HUDEP-2 (cell line): ENCODE results near the gene TTC33.

Source experiments
- DNase-seq, 76 experiments: peaks; one replicate each; lab custom pipeline; 2025; ENCODE audit not compliant: unreplicated experiment in 76 of 76; lab: John Stamatoyannopoulos, UW

Gene TTC33

DNA sequence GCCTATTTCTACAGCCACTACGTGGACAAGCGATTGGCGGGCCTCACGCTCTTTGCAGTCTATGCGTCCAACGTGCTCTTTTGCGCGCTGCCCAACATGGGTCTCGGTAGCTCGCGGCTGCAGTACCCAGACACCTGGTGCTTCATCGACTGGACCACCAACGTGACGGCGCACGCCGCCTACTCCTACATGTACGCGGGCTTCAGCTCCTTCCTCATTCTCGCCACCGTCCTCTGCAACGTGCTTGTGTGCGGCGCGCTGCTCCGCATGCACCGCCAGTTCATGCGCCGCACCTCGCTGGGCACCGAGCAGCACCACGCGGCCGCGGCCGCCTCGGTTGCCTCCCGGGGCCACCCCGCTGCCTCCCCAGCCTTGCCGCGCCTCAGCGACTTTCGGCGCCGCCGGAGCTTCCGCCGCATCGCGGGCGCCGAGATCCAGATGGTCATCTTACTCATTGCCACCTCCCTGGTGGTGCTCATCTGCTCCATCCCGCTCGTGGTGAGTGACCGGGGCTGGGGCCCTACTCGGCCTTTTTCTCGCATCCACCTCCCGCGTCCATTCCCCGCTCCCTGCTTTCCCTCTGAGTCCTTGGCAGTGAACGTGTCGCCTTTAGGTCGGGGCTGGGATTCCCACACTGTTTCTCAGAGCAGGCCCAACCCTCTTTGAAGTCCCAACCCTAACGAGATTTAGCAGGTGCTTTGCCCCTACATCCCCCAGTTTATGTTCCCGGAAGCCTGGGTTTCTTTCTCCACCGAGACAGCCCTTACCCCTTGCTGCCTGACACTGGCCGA is 74.2 kb downstream of the TTC33 start:
- DNase-seq = no peak

DNA sequence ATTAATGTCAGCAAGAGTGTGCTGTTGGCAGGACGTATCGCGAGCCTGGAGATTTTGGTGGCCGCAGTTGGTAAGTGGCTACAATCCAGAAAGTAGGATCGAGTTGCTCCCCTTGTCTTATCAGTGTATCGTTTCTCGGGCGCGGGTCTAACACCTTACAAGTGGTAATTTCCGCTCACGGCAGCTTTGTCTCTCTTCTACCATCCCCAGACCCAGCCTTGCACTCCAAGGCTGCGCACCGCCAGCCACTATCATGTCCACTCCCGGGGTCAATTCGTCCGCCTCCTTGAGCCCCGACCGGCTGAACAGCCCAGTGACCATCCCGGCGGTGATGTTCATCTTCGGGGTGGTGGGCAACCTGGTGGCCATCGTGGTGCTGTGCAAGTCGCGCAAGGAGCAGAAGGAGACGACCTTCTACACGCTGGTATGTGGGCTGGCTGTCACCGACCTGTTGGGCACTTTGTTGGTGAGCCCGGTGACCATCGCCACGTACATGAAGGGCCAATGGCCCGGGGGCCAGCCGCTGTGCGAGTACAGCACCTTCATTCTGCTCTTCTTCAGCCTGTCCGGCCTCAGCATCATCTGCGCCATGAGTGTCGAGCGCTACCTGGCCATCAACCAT is 74.9 kb downstream of the TTC33 start:
- DNase-seq = no peak

DNA sequence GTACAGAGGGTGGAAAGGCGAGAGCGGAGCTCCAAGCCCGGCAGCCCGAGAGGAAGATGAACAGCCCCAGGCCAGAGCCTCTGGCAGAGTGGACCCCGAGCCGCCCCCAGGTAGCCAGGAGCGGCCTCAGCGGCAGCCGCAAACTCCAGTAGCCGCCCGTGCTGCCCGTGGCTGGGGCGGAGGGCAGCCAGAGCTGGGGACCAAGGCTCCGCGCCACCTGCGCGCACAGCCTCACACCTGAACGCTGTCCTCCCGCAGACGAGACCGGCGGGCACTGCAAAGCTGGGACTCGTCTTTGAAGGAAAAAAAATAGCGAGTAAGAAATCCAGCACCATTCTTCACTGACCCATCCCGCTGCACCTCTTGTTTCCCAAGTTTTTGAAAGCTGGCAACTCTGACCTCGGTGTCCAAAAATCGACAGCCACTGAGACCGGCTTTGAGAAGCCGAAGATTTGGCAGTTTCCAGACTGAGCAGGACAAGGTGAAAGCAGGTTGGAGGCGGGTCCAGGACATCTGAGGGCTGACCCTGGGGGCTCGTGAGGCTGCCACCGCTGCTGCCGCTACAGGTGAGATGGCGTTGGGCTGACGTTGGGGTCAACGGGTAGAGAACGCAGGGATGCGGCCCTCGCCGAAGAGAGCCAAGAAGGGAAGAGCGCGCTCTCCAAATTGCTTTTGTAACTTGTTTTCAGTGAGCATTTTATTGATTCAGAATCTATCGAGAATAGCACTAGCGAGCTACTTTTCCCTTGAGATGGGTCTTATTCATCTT is 75.7 kb downstream of the TTC33 start, which contains the start of gene PTGER4:
TSS of gene PTGER4 (plus strand) at position 3 of the 769 bp plus-strand sequence. CDS start 1,079 bp downstream, outside the sequence.
- no peak for DNase-seq

DNA sequence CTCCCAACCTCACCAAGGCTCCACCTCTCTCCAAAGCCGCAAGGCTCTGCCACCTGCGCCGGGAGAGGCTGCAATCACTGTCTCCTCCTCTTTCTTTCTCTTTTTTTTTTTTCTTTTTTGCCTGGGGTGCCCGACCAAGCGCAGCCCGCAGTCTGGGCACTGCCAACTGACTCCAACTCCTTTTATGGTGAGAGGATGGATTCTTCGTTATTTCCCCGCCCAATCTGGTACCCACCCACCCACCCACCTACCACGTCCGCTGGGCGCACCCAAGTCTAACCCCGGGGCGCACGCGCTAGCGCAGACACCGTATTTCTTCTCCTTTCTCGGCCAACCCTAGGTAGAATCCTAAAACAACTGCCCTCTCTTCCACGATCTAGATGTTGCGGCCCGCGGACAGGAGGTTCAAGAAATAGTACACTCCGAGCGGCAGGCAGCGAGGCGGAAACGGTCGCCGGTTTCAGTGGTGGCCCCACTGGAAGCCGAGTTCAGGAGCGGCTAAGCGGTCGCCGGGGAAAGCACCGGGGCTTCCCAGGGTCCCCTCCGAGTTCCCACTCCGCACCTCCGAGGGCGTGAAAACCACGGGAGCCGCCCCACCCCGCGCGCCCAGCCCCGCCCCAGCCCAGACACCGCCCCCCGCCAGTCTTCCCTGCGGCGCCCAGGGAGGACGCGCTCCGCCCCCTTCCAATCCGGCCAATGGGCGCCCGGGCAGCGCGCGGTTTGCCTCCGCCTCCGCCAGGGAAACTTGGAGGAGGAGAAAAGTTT is 76.4 kb downstream of the TTC33 start:
- DNase-seq = peak in 66 of 76 experiments; percentile 6 to 73 (median 48)

DNA sequence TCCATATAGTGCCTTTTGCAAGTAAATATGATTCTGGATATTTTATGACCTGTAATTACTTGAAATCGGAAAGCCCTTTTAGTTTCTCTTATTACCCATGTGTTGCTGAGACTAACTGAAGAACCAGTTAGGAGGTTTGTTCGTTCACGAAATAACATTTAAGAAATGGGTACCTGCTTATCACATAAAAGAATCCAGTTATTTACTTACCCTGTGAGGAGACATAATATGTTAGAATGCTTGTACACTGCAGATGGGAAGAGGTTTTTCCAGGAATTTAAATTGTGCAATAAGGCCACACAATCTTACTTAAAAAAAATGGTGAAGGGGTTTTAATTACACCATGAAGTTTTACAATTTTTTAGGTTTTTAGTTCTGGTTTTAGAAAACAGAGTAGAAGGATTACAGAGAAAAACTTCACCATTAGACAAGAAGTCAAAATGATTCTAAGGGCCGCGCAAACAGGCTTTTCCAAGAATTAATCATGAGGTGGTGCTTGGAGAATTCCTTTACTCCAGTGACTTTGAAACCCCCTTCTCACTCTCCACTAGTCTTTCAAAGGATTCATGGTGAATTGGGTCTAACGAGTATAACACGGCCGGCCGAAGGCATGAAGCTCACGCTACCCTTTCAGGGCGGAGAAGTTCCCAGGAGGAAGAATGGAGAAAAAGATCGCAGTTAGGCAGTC is 77.2 kb downstream of the TTC33 start:
- no peak for DNase-seq

DNA sequence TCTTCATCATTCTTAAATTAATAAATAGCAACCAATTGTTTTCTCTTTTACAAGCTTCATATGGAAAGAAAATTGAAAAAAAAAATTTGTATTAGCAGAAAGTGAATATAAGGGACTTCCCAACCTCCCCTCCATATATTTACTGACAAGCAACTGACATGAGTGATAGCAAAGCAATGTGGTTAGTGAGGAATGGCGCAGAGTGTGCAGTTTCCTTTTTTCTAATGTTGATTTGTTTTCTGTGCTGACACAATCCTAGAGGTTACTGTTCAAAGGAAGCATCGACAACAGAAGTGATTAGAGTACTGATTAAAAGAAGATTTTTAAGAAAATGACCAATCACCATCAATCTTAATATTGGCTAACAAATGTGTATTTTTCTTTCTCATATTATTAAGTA is 77.7 kb downstream of the TTC33 start:
- DNase-seq = no peak

DNA sequence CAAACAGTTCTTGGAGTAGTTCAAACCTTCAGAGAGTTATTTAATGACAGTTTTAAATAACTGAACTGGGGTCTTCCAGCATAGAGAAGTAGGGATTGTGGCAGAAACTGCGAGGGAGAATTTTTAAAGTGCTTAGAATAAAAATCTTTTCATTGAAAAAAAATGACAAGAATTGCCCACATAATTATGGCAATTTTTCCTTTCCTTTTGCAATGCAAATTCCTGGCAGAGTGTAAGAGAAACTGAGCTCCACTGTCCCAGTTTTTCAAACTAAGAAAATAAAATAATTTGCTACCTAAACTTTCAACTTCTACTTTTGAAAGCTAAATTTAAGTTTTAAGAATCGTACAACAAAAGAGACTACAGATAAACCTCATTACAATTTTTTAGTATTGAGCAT is 78.3 kb downstream of the TTC33 start:
- no peak for DNase-seq

DNA sequence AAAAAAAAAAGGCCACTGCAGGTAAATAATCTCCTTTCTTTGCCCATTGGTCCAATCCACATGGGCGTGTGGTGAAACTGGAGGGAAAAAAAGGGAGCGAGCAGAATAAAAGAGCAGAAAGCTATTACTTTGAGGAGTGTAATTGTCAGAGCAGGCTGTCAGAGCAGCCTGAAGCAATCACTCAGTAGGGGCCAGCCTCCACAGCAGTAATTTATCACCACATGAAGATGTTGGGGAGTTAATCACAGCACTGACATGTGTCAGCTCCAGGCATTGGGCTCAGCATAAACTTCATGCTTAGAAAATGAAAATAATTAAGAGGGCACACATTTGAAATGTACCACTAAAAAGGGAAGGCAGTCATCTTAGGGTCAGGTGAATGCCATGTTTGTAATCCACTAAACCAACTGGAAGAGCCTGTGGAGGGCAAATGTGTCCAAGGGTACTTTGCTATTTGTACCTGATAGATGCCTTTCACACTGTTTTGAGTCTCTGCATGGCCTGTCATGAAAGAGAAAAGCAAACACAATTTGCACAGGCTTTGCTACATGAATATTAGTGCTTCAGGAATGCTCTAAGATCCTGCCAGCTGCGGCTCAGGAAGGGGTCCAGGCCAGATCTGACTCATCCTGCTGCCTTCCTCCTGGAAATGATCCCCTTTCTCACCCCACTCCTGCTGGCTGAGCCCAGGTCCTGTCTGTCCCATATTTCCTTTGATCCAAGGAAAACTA is 79.0 kb downstream of the TTC33 start:
- DNase-seq = no peak

DNA sequence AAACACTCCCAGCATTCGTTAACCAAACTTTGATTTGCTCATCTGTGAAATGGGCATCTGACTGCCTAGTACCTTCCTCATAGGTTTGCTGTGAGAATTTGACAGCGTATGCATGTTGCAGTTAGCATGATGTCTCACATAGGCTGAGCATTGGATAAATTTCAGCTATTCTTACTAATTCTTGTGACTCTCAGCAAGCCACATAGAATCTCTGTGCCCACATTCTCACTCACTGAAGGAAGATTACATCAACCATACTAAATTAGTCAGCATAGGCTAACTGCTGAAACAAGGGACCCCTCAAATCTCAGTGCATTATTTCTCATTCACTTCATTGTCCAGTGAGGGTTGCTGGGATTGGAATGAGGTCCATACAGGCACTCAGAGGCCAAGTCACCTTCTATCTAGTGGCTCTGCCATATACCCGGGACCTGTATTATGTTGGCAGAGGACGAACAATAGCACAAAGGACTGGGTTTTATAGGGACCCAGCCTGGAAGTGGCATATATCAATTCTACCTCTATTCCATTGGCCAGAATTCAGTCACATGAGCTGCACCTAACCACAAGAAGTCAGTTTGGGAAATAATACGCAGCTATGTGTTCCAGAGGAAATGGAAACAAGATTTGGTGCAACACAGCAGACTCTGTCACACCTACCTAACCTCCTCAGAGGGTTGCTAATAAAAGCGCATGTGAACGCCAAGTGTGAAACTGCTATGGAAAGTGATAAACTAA is 80.2 kb downstream of the TTC33 start:
- DNase-seq = no peak

DNA sequence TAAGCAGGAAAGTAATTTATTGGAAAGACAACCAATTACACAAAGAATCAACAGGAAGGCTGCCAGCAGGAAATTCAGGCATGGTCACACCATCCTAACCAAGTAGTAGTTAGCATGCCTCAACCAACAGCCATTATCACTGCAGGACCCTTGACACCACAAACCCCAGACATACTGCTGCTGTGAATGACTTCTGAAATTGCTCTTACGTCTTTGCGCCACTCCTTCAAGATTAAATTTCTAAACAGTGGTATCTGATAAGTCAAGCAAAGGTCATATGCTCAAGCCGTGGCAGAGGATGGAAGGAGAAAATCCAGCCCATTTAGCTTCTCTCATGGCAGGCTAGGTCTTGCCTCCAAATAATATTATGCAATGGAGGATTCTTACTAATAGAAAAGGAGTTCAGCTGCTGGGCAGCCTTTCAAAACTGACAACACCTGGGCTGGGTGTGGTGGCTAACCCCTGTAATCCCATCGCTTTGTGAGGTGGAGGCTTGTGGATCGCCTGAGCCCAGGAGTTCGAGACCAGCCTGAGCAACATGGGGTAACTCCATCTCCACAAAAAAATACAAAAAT is 81.0 kb downstream of the TTC33 start:
- no peak for DNase-seq

DNA sequence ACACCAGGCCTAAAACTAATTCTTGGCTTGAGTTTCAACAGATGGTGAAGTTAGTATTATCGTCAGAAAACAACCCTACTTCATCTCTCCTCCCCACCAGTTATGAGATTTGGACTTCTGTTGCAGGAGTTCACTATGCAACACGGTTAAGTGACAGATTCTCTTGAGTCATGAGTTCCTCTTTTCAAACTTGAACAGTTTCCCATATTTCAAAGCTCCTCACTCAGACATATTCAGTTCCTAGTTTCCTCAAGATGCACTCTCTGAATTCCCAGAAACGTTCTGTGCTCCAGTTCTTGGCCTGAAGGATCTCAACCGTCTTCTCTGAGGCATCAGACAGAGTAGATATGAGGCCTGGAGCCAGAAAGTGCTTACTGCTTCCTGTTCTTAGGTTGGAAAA is 83.3 kb downstream of the TTC33 start:
- DNase-seq = no peak

DNA sequence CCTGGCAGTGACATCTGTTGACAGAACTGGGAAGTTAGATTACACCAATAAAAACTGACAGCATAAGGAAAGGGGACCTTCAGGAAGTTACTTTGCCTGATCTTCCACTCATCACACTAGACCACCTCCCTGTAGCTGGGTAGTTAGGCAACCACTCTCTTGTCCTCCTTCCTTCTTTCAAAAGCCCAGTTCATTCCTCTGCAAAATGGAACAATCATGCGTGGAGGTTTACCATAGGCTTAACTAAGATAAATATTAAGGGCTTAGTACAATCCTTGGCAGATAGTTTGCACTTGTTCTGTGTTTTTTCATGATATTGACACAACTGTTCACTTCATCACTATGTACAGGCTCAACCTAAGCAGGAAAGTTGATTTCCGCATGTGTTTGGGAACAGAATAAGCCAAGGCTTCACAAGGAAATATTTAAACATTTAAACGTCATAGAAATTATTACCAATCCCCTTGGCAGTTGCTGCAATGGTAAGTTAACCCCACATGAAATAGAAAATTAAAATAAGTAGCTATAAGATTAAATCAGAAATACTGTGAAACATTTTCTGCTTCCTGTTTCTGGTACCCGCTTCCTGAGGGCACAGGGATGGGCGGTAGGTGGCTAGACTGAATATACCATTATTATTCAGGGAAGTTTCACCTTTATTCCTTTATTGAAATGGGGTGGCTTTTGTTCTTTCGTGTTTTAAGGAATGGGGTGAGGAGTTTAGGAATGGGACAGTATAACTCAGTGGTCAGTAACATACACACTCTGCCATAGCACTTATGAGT is 86.0 kb downstream of the TTC33 start:
- DNase-seq = no peak

DNA sequence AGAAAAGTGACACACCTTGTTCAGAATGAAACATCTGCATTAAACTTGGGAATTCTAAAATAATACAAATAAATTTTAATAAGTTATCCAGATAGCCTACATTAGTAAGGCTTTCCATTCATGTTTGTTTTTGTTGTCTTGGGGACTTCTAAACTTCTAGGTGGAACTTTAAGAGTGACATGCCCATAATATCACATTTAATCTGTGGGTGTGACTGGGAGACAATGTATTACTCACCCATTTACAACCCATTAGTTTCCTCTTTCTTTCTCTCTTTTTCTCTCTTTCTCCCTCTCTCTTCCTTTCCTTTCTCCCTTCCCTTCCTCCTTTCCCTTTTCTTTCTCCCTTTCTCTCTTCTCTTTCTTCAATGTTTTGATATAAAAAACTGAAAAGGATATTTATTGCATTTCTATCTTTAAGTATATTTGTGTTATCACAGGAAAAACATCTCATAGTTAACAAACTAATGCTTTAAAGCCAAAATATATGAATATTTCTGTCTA is 88.5 kb downstream of the TTC33 start:
- DNase-seq = no peak

DNA sequence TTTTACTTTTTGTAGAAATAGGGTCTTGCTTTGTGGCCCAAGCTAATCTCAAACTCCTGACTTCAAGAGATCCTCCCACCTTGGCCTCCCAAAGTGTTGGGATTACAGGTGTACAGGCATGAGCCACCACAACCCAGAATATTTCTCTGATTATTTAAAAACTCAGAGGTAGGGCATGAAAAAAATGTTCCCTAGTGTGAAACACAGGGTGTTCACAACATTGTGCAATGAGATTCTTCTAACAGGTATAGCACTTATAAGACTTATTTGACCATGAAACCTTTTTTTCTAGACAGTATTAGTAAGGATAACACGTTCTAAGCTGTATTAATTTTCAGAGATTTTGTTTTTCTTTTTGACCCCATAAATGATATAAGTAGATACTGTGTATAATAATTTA is 89.1 kb downstream of the TTC33 start:
- no peak for DNase-seq

DNA sequence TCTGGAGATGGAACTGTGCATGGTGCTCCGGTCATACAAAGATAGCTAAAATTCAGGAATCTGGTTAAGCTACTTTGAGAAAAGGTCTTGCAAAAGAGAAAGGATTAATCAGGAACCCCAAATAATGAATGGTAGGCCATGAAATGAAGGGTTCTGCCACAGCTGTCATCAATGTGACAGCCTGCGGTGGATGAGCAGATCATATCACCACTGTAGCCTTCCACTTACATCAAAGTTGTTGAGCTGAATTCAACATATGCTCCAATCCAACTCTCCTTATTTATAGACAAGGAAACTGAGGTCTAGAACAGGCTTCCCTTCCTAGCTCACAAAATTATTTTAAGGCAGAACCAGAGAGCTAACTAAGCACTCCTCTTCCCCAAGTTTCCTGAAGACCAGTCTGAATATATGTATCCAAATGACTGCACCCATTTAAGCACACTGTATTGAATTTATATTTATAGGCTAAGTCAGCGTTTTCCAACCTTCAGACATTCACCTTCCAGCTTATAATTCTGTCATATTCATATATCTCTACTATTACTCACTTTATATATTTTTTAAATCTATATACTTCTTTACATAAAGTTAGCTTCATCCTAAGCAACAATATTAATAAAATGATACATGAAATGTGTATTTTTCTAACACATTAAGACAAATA is 90.0 kb downstream of the TTC33 start:
- no peak for DNase-seq

DNA sequence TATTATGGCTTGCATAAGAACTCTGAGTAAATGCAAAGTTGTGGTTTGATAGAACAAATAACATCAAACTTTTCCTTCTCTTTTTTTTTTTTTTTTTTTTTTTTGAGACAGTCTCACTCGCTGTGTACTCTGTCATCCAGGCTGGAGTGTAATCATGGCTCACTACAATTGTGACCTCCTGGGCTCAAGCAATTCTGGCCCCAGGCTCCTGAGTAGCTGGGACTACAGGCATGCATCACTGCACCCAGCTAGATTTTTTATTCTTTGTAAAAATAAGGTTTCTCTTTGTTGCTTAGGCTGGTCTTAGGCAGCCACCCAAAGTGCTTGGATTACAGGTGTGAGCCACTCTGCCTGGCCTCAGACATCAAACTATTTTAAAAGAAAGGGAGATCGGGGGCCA is 95.0 kb downstream of the TTC33 start:
- no peak for DNase-seq

DNA sequence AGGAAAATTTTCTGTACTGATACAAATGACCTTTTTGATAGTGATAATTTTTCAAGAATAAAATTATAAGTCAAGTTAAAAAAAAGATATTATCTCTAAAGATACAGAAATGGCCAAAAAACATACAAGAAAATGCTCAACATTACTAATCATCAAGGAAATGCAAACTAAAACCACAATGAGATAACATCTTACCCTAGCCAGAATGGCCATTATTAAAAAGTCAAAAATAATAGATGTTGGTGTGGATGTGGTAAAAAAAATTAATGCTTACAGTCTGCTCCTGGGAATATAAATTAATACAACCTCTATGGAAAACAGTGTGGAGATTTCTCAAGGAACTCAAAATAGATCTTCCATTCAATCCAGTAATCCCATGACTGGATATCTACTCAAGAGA is 99.0 kb downstream of the TTC33 start:
- no peak for DNase-seq
